Muscle layer of duodenum (tissue), 2 donors: ENCODE measurements around the gene AP1M1.

Experiments used
- H3K27ac ChIP-seq: one replicate; pipeline ENCODE4 v1.7.0; 2013; ENCODE audit warnings: mild to moderate bottlenecking, low read length
- H3K27me3 ChIP-seq: one replicate; pipeline ENCODE4 v1.7.0; 2013; ENCODE audit warnings: low read depth, mild to moderate bottlenecking, control low read depth, low read length
- H3K36me3 ChIP-seq, 2 donors: one replicate each; pipeline ENCODE4 v1.7.0; 2013; ENCODE audit warnings: low read length in 2 of 2, control low read depth in 1 of 2, mild to moderate bottlenecking in 1 of 2; ENCODE audit not compliant: insufficient read depth in 2 of 2, control insufficient read depth in 1 of 2
- H3K4me1 ChIP-seq, 2 donors: one replicate each; pipeline ENCODE4 v1.7.0; 2013; ENCODE audit warnings: low read length in 2 of 2, mild to moderate bottlenecking in 2 of 2, control low read depth in 1 of 2, moderate library complexity in 1 of 2; ENCODE audit not compliant: insufficient read depth in 2 of 2, control insufficient read depth in 1 of 2
- H3K4me3 ChIP-seq, 2 donors: one replicate each; pipeline ENCODE4 v1.7.0; 2013; ENCODE audit warnings: low read length in 2 of 2, low read depth in 1 of 2, mild to moderate bottlenecking in 1 of 2
- H3K9me3 ChIP-seq, 2 donors: one replicate each; pipeline ENCODE4 v1.7.0; 2013; ENCODE audit warnings: low read length in 2 of 2, control low read depth in 1 of 2, mild to moderate bottlenecking in 1 of 2; ENCODE audit not compliant: control insufficient read depth in 1 of 2
- donor health status: healthy.

Gene AP1M1

DNA sequence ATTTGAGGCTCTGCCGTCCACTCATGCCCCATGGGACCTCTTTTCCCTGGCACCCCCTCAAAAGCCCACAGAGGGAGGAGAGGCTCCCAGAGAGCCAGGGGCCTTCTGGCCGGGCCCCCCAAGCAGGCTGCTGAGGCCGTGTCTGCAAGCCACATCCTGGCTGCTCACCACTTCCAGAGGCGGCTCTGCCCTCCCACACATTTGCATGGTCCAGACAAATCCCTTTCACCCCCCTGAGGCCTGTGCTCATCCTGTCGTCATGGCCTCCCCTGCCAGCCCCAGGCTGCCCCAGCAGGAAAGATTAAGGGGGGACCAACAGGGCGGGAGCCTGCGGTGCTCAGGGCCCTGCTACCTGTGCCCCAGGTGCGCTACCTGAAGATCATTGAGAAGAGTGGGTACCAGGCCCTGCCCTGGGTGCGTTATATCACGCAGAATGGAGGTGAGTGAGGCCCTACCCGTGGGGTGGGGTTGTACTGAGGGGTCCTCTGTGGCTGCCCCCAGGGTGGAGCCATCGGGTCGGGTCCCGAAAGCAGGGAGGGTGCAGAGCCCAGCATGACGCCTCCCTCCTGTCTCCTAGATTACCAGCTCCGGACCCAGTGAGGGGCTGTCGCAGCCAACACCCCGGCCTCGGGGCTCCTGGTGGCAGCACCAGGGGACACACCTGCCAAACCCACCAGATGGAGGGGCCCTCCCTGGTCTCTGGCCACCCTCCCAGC is 36.3 kb downstream of the AP1M1 start:
- no peaks in the 10 kb centered on the region for H3K4me1 ChIP-seq
- no peak overlapping the region for H3K27ac ChIP-seq
- H3K4me3 ChIP-seq: no peak overlapping the region
- H3K9me3 ChIP-seq: no peaks in the 10 kb centered on the region
- H3K36me3 ChIP-seq: peaks cover 27 to 75% of the 10 kb centered on the region in 2 donors
- H3K27me3 ChIP-seq: no peaks in the 10 kb centered on the region

DNA sequence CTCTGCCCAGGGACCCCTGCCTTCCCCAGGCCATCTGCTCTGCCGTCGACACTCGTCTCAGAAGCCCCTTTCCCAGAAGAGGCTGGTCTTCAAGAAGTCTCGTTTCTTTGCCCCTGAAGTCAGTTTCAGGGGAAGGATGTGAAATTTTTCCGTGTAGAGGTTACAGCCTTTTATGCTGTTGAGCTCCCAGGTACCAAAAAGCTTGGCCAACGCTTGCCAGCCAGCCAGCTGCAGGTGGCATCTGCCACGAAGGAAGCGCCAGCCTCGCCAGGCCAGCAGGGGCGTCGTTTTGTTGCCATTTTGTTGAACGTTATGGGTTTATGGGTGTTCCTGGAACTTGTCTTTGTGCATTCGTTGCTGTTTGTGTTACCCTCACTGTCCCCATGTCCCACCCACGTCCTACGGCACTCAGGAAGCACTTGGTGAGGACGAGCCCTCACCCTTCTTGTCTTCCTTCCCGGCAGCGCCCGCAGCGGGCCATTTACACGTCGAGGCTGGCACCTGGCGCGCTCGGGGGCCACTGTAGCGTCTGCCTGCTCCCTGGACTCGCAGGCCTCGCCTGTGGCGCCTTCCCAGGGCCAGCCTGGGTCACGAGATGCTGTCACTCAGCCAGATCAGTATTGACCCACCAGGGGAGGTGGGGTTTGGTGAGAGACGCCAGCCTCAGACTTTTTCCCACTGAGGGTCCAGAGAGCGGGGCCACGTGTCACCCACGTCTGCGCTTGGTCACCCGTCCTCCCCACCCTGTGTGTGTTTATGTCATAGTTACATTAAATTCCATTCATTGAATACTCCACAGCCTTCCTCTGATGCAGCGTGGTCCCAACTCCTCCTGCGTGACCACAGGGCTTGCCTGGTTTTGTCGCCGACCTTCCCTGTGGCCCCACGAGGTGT is 37.1 kb downstream of the AP1M1 start:
- peaks cover 24 to 67% of the 10 kb centered on the region in 2 donors for H3K36me3 ChIP-seq
- H3K27ac ChIP-seq: no peak overlapping the region
- no peaks in the 10 kb centered on the region for H3K4me1 ChIP-seq
- H3K4me3 ChIP-seq: no peak overlapping the region
- no peaks in the 10 kb centered on the region for H3K9me3 ChIP-seq
- H3K27me3 ChIP-seq: no peaks in the 10 kb centered on the region

DNA sequence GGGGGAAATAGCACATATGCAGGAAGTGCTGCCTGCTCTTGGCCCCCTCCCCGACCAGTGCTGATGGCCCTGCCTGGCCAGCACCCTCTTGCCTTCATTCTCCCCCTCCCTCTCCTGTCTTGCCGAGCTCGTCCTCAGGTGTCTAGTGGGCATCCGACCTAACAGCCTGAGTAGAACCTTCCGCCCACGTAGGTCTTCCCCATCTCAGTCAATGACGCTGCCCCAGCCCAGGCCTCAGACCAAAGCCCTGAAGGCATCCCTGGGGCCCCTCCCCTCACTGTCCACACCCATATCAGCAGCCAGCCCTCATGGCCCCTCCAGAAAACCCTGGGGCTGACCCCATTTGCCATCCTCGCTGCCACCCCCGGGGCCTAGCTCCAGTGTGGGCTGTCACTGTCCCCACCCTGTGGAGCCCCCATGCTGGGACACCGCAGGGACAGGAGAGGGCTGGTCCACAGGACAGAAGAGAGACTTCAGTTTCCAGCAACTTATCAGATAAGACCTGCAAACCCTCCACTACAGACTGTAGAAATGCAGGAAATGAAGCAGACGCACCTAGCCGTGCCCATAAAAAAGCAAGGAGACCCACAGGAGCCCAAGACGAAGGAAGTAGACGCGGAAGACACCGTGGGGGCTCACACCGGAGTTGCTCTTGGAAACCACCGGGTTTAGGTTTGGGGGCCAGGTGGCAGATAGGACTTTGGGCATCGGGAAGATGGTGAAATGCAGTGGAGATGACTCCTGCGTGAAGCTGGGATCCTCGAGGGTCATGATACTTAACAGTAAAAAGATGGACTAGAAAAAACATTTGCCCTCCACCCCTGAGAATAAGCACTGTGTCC is 38.3 kb downstream of the AP1M1 start:
- Histone ChIP-seq H3K9me3 (no peaks in the 10 kb centered on the region), H3K4me3 (no peak overlapping the region), H3K36me3 (peaks cover 16 to 55% of the 10 kb centered on the region in 2 donors), H3K27ac (no peak overlapping the region), H3K4me1 (no peaks in the 10 kb centered on the region), H3K27me3 (no peaks in the 10 kb centered on the region)

DNA sequence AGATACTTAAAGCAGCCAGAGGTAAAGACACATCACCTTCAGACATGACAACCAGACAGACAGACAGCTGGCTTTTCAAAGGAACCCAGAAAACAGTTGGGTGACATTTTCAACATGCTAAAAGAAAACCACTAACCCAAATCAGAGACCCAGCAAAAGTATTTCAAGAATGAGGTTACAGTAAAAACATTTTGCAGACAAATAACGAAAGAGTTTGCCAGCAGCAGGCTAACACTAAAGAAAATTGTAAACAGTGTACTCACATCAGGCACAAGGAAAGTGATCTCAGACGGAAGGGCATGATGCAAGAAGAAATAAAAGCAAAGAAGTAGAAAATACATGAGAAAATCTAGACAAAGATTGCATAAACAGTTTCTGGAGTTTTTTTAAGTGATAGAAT is 46.4 kb downstream of the AP1M1 start:
- peaks cover 0 to 2% of the 10 kb centered on the region in 2 donors for H3K4me1 ChIP-seq
- H3K27ac ChIP-seq: no peak overlapping the region
- no peaks in the 10 kb centered on the region for H3K36me3 ChIP-seq
- no peaks in the 10 kb centered on the region for H3K9me3 ChIP-seq
- no peaks in the 10 kb centered on the region for H3K27me3 ChIP-seq
- H3K4me3 ChIP-seq: no peak overlapping the region

DNA sequence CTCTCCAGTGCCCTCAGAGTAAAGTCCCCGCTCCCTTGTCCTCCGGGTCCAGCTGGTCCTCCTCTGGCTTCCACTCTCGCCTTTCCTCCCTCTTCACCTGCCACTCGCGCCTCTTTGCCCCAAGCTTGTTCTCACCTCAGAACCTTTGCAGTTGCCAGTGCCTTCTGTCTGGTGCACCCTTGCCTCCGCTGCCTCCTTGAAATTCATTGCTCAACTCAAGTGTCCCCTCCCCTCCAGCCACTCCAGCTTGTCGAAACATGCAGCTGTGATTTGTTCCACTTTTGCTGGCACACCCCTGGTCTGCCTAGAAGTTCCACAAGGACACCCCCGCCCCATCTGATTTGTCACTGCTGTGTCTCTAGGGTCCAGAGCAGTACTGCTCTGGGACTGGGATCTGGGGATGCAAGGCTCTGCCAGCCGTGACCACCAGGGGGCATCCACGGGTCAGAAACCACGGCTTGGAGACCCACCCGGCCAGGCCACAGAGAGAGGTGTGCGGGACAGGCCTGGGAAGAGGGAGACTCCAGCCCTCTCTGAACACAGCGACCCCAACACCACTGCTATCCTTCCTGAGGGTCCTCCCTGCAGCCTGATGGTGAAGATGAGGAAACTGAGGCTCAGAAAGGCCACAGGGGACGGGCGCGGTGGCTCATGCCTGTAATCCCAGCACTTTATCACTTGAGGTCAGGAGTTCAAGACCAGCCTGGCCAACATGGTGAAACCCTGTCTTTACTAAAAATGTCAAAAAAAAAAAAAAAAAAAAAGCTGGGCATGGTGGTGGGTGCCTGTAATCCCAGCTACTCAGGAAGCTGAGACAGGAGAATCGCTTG is 49.9 kb downstream of the AP1M1 start:
- Histone ChIP-seq H3K9me3 (no peaks in the 10 kb centered on the region), H3K27me3 (no peaks in the 10 kb centered on the region), H3K36me3 (no peaks in the 10 kb centered on the region), H3K27ac (no peak overlapping the region), H3K4me3 (no peak overlapping the region), H3K4me1 (peaks cover 0 to 2% of the 10 kb centered on the region in 2 donors)

DNA sequence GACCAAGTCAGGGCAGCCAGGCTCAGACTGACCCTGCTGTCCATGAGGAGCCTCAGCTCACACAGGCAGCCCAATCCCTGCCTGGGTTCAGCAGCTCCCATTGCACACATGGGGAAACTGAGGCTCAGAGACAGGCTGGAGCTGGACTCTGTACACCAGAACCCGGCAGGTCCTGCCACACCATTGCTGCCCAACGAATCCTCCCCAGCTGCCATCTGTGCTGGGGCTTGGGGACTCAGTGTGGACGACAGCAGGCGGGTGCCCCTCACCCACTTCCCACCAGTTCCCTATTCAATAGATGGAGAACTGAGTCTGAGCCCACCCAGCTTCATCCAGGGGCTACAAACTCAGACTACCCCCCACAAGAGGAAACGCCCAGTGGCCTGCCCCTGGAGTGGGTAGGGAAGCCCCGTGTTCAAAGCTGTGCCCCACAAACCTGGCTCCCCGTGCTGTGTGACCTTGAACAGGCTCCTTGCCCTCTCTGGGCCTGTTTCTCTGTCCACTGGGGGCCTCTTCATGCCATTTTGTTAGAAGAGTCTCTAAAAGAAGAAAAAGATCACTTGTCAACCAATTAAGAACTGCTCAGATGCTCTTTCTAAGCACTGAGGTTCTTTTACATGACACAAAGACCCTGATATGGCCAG is 50.8 kb downstream of the AP1M1 start:
- H3K9me3 ChIP-seq: no peaks in the 10 kb centered on the region
- no peaks in the 10 kb centered on the region for H3K27me3 ChIP-seq
- peaks cover 0 to 2% of the 10 kb centered on the region in 2 donors for H3K4me1 ChIP-seq
- H3K27ac ChIP-seq: no peak overlapping the region
- no peaks in the 10 kb centered on the region for H3K36me3 ChIP-seq
- H3K4me3 ChIP-seq: no peak overlapping the region

DNA sequence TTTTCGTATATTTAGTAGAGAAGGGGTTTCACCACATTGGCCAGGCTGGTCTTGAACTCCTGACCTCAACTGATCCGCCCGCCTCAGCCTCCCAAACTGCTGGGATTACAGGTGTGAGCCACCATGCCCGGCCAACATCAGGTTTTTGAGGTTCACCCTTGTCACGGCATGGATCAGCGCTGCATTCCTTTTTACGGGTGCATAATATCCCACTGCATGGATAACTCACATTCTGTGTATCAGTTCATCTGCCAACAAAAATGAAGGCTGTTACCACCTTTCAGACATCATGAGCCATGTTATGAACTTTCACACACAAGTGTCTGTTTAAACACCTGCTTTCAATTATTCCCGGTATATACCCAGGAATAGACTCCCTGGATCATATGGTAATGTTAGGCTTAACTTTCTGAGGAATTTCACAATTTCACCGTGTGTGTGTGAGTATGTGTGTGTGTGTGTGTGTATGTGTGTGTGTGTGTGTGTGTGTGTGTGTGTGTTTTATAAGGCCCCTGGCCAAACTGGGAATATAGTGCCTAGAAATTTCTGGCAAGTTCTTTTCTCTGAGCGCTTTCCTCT is 52.2 kb downstream of the AP1M1 start:
- H3K27ac ChIP-seq: no peak overlapping the region
- no peaks in the 10 kb centered on the region for H3K9me3 ChIP-seq

DNA sequence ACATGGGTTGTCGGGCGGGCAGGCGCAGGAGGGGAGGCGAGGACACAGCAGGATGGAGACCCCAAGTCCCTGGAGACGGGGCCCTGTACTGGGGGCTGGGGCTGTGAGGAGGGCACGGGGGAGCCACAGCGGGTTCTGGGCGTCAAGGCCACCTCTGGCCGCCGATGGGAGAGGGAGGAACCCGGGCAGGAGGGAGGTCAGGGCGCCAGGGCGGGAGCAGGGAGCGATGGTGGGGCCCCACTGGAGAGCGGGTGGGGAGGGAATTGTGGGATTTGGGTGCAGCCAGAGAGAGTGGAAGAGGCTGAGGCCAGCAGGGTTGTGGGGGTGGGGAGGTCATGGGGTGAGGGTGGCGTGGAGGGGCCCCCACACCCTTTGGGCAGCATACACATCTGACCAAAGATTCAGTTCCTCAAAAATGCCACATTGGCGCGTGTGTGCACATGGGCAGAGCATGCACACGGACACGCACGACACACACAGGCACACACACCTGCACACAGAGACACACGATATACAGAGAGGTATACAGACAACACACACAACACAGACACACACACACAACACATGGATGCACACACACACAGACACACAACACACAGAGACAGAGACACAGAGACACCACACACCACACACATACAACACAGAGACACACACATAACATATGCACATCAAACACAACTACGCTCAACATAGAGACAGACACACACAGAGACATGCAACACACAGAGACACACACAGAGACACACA is 54.9 kb downstream of the AP1M1 start:
- Histone ChIP-seq H3K27me3 (no peaks in the 10 kb centered on the region), H3K9me3 (no peaks in the 10 kb centered on the region), H3K36me3 (no peaks in the 10 kb centered on the region), H3K4me3 (no peak overlapping the region), H3K4me1 (no peaks in the 10 kb centered on the region), H3K27ac (no peak overlapping the region)

More for the DNA sequence above, 52.2 kb downstream of the AP1M1 start:
- no peaks in the 10 kb centered on the region for H3K36me3 ChIP-seq
- H3K4me3 ChIP-seq: no peak overlapping the region
- H3K27me3 ChIP-seq: no peaks in the 10 kb centered on the region
- H3K4me1 ChIP-seq: no peaks in the 10 kb centered on the region

DNA sequence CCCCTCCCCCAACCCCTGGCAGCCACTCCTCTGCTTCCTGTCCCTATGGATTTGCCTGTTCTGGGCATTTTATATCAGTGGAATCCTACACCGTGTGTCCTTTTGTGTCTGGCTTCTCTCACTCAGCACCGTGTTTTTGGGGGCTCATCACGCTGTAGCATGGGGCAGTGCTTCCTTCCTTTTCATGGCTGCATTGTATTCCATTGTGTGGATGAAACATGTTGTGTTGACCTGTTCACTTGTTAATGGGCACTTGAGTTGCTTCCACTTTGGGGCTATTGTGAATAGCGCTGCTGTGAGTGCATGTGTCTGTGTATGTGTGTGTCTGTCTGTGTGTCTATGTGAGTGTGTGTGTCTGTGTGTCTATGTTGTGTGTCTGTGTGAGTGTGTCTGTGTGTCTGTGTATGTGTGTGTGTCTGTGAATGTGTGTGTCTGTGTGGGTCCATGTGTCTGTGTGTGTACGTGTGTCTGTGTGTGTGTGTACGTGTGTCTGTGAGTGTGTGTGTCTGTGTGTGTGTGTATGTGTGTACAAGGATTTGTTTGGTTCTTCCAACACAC is 57.2 kb downstream of the AP1M1 start:
- H3K4me1 ChIP-seq: peaks cover 0 to 4% of the 10 kb centered on the region in 2 donors
- no peak overlapping the region for H3K27ac ChIP-seq
- no peak overlapping the region for H3K4me3 ChIP-seq
- no peaks in the 10 kb centered on the region for H3K27me3 ChIP-seq
- H3K9me3 ChIP-seq: no peaks in the 10 kb centered on the region
- no peaks in the 10 kb centered on the region for H3K36me3 ChIP-seq
